ENCODE measurements around the gene SAMM50.
"Not testable (repeated sequence)": the region's sequence is repeated elsewhere in the genome, so short reads cannot be mapped to it uniquely, and the experiment has no call there.

SAMM50 gene

DNA sequence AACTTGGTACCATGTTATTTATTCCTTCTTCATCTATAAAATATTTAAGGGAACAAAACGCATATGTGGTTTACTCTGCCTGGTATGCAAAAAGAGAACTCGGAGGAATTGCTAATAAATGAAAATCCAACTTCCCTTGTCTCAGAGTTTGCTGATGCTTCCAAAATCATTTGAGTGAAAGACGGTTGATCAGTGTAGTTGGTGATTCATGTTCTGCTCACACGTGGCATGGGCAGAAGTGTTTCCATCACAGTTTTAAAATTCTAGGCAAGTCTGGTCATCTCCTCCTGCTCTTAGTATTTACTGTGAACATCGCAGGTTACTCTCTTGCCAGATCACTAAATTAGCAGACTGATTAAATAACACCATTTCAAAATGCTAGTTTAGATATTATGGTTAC is 56.9 kb downstream of the SAMM50 start:
- Histone ChIP-seq H2AFZ (ENCODE audit: low read length) (no peak overlapping the region), H3K9me3 (ENCODE audit: insufficient read depth, low read depth, low read length) (no peaks in the 10 kb centered on the region), H3K4me2 (ENCODE audit: low read depth, low read length, poor library complexity, severe bottlenecking) (no peak overlapping the region), H3K9ac (ENCODE audit: low read depth, low read length, poor library complexity, severe bottlenecking) (no peak overlapping the region), H3K79me2 (ENCODE audit: insufficient read depth, low read length) (no peaks in the 10 kb centered on the region), H3K9me2 (replicated peaks; ENCODE audit: low read depth, low read length) (no peaks in the 10 kb centered on the region), H3K4me1 (ENCODE audit: insufficient read depth, low read length, poor library complexity, severe bottlenecking) (no peaks in the 10 kb centered on the region), H3K27me3 (ENCODE audit: insufficient read depth, low read length, poor library complexity, severe bottlenecking) (no peaks in the 10 kb centered on the region), H3K4me3 (ENCODE audit: low read length, poor library complexity, severe bottlenecking) (no peak overlapping the region), H4K20me1 (ENCODE audit: insufficient read depth, low read length, poor library complexity, severe bottlenecking) (no peaks in the 10 kb centered on the region), H3F3A (ENCODE audit: low read depth) (no peaks in the 10 kb centered on the region), H3K36me3 (ENCODE audit: insufficient read depth, low read length) (no peaks in the 10 kb centered on the region)
- TF ChIP-seq, protein P1, sequence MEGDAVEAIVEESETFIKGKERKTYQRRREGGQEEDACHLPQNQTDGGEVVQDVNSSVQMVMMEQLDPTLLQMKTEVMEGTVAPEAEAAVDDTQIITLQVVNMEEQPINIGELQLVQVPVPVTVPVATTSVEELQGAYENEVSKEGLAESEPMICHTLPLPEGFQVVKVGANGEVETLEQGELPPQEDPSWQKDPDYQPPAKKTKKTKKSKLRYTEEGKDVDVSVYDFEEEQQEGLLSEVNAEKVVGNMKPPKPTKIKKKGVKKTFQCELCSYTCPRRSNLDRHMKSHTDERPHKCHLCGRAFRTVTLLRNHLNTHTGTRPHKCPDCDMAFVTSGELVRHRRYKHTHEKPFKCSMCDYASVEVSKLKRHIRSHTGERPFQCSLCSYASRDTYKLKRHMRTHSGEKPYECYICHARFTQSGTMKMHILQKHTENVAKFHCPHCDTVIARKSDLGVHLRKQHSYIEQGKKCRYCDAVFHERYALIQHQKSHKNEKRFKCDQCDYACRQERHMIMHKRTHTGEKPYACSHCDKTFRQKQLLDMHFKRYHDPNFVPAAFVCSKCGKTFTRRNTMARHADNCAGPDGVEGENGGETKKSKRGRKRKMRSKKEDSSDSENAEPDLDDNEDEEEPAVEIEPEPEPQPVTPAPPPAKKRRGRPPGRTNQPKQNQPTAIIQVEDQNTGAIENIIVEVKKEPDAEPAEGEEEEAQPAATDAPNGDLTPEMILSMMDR (conservative IDR thresholded peaks at IDR 0.05; ENCODE audit: low read length): no peak
- no peak for TF ChIP-seq EZH2phosphoT487 (IDR thresholded peaks at IDR 0.05; ENCODE audit: borderline replicate concordance)

DNA sequence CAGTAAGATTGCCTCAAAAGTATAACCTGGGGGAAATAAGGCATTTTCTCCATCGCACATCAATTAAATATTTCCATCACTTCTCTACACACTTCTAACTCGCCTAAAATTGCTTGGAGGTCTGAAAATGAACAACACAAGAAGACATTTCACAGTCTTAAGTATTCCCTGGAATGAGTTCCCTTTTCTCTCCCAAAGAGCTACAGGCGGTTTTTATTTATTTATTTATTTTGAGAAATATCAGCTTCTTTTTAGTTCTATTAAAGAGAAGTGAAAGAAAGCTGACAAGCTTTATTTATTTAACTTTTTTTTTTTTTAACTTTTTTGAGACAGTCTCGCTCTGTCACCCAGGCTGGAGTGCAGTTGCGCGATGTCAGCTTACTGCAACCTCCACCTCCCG is 57.3 kb downstream of the SAMM50 start:
- no peak overlapping the region for H3K4me2 ChIP-seq (ENCODE audit: low read depth, low read length, poor library complexity, severe bottlenecking)

DNA sequence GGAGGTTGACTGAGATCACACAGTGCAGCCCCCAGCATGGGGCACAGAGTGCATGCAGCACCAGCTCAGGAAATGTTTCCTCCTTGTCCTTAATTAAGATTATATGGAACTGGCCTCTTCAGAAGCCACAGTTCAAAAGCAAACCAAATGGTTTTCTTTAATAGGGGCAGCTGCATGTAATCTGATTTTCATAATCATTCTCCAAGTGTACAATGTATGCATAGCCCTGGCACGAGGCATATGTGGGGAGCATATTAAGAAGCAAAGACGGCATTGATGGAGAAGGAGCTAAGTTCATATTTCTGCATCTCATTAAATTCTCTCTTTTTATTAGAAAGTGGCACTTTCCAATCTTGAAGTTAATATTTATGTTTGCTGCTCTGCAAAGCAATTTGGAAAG is 59.0 kb downstream of the SAMM50 start:
- Histone ChIP-seq H3K79me2 (ENCODE audit: insufficient read depth, low read length) (no peaks in the 10 kb centered on the region), H3K4me3 (ENCODE audit: low read length, poor library complexity, severe bottlenecking) (no peak overlapping the region), H3K4me1 (ENCODE audit: insufficient read depth, low read length, poor library complexity, severe bottlenecking) (no peaks in the 10 kb centered on the region), H3K9ac (ENCODE audit: low read depth, low read length, poor library complexity, severe bottlenecking) (no peak overlapping the region), H4K20me1 (ENCODE audit: insufficient read depth, low read length, poor library complexity, severe bottlenecking) (no peaks in the 10 kb centered on the region), H3F3A (ENCODE audit: low read depth) (no peaks in the 10 kb centered on the region), H3K36me3 (ENCODE audit: insufficient read depth, low read length) (no peaks in the 10 kb centered on the region), H3K9me2 (replicated peaks; ENCODE audit: low read depth, low read length) (no peaks in the 10 kb centered on the region), H3K9me3 (ENCODE audit: insufficient read depth, low read depth, low read length) (no peaks in the 10 kb centered on the region), H2AFZ (ENCODE audit: low read length) (no peak overlapping the region), H3K4me2 (ENCODE audit: low read depth, low read length, poor library complexity, severe bottlenecking) (no peak overlapping the region), H3K27me3 (ENCODE audit: insufficient read depth, low read length, poor library complexity, severe bottlenecking) (no peaks in the 10 kb centered on the region)
- TF ChIP-seq, protein P1 (conservative IDR thresholded peaks at IDR 0.05; ENCODE audit: low read length): no peak
- no peak for TF ChIP-seq EZH2phosphoT487 (IDR thresholded peaks at IDR 0.05; ENCODE audit: borderline replicate concordance)

More for the DNA sequence above, 57.3 kb downstream of the SAMM50 start:
- Histone ChIP-seq H2AFZ (ENCODE audit: low read length) (no peak overlapping the region), H3K9ac (ENCODE audit: low read depth, low read length, poor library complexity, severe bottlenecking) (no peak overlapping the region), H3K36me3 (ENCODE audit: insufficient read depth, low read length) (no peaks in the 10 kb centered on the region), H3K79me2 (ENCODE audit: insufficient read depth, low read length) (no peaks in the 10 kb centered on the region), H3K4me1 (ENCODE audit: insufficient read depth, low read length, poor library complexity, severe bottlenecking) (no peaks in the 10 kb centered on the region), H3K9me3 (ENCODE audit: insufficient read depth, low read depth, low read length) (no peaks in the 10 kb centered on the region), H3F3A (ENCODE audit: low read depth) (no peaks in the 10 kb centered on the region), H3K27me3 (ENCODE audit: insufficient read depth, low read length, poor library complexity, severe bottlenecking) (no peaks in the 10 kb centered on the region), H4K20me1 (ENCODE audit: insufficient read depth, low read length, poor library complexity, severe bottlenecking) (no peaks in the 10 kb centered on the region), H3K4me3 (ENCODE audit: low read length, poor library complexity, severe bottlenecking) (no peak overlapping the region), H3K9me2 (replicated peaks; ENCODE audit: low read depth, low read length) (no peaks in the 10 kb centered on the region)
- TF ChIP-seq EZH2phosphoT487 (IDR thresholded peaks at IDR 0.05; ENCODE audit: borderline replicate concordance): no peak
- TF ChIP-seq, protein P1 (conservative IDR thresholded peaks at IDR 0.05; ENCODE audit: low read length): no peak

DNA sequence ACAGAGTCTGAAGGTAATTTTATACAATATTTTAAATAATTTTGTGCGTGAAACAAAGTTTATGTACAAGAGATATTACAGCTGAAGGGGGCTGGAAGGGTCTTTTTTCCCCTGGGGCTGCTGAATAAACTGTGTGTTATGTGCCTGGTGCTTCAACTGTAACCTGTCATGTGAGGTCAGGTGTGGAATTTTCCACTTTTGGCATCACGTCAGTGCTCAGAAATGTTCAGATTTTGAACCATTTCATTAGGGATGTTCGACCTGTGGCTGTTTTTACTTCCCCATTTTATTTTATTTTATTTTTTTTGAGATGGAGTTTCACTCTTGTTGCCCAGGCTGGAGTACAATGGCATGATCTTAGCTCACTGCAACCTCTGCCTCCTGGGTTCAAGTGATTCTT is 61.3 kb downstream of the SAMM50 start:
- not testable (repeated sequence) for H3K9me2 ChIP-seq (replicated peaks; ENCODE audit: low read depth, low read length); H3K27me3 ChIP-seq (ENCODE audit: insufficient read depth, low read length, poor library complexity, severe bottlenecking); H3F3A ChIP-seq (ENCODE audit: low read depth); H3K36me3 ChIP-seq (ENCODE audit: insufficient read depth, low read length); H3K79me2 ChIP-seq (ENCODE audit: insufficient read depth, low read length); H2AFZ ChIP-seq (ENCODE audit: low read length); H3K4me3 ChIP-seq (ENCODE audit: low read length, poor library complexity, severe bottlenecking); H3K9me3 ChIP-seq (ENCODE audit: insufficient read depth, low read depth, low read length); H4K20me1 ChIP-seq (ENCODE audit: insufficient read depth, low read length, poor library complexity, severe bottlenecking); H3K9ac ChIP-seq (ENCODE audit: low read depth, low read length, poor library complexity, severe bottlenecking); H3K4me2 ChIP-seq (ENCODE audit: low read depth, low read length, poor library complexity, severe bottlenecking); H3K4me1 ChIP-seq (ENCODE audit: insufficient read depth, low read length, poor library complexity, severe bottlenecking)

Data from Loucy (cell line).